ENCODE measurements around the gene ALOXE3. TPM values are rescaled to one million over a fixed set of nuclear protein-coding genes. Genes with fewer than 3 reads are reported as not detected.

Gene ALOXE3
- total and polyA plus RNA-seq, 2 of the 8 experiments (the other 6 are each of a cell fraction or from before 2014, with no cell fraction given) = 0.26 TPM; not detected in 1

- WGBS, 2 experiments (ENCODE audit: extremely low coverage in 1 of 2, insufficient coverage in 1 of 2, insufficient read length in 1 of 2, insufficient replicate concordance in 2 of 2, low coverage in 1 of 2, low lambda C conversion rate in 2 of 2, missing lambda C conversion rate in 1 of 2) = 3% methylated on average over 43 of the region's 55 CpGs; no CpG with 5 or more reads in 1 of the 2 experiments
- Histone ChIP-seq H4K8ac (ENCODE audit: extremely low read depth, insufficient read depth, low read length) (peak overlapping the region; percentile 73; the same call in 1 of the 2 replicates), H4K5ac (ENCODE audit: insufficient read length, low read depth, low read length) (no peak overlapping the region), H2BK20ac (ENCODE audit: low read length) (no peak overlapping the region), H3K14ac (ENCODE audit: insufficient read length) (no peak overlapping the region), H3K4me1 (replicated peaks in 1 of 4; ENCODE audit: control insufficient read depth in 3 of 4, insufficient read depth in 4 of 4, low read length in 3 of 4) (peaks cover 0 to 25% (median 15%) of the 10 kb centered on the region in 4 experiments; a peak in 6 of 7 replicates), H3K4me2 (ENCODE audit: insufficient read depth in 1 of 2, low read depth in 2 of 2, low read length in 2 of 2) (peak overlapping the region; percentile 88 to 93), H2BK12ac (ENCODE audit: low read depth, low read length) (peak overlapping the region; percentile 17; the same call in 1 of the 2 replicates), H2AK5ac (ENCODE audit: low read depth, low read length) (no peak overlapping the region), H2BK15ac (ENCODE audit: low read length) (no peak overlapping the region), H3K79me2 (ENCODE audit: control insufficient read depth in 1 of 2, insufficient read depth in 2 of 2, low read length in 2 of 2) (no peaks in the 10 kb centered on the region), H3K36me3 (ENCODE audit: control insufficient read depth in 2 of 4, insufficient read depth in 4 of 4, low read length in 3 of 4) (no peaks in the 10 kb centered on the region), H3K56ac (replicated peaks; ENCODE audit: insufficient read length, low read depth, low read length) (no peak overlapping the region), H3K79me1 (ENCODE audit: low read depth, low read length) (no peaks in the 10 kb centered on the region), H3K9me3 (ENCODE audit: insufficient read depth in 2 of 2, low read depth in 1 of 2, low read length in 1 of 2) (no peaks in the 10 kb centered on the region), H3K23ac (ENCODE audit: insufficient read length) (no peak overlapping the region), H3K27me3 (replicated peaks in 1 of 4; ENCODE audit: control insufficient read depth in 3 of 4, extremely low read depth in 1 of 4, insufficient read depth in 3 of 4, low read length in 3 of 4) (peaks cover 30 to 53% (median 51%) of the 10 kb centered on the region in 4 experiments), H2BK5ac (ENCODE audit: low read depth, low read length) (no peak overlapping the region), H2BK120ac (replicated peaks; ENCODE audit: low read depth, low read length) (no peak overlapping the region), H4K20me1 (replicated peaks in 1 of 2; ENCODE audit: control insufficient read depth in 1 of 2, insufficient read depth in 2 of 2, low read length in 2 of 2) (peaks cover 5 to 6% of the 10 kb centered on the region in 2 experiments), H3K18ac (ENCODE audit: extremely low read depth, low read length) (no peak overlapping the region; the same call in 1 of the 2 replicates), H3K4ac (replicated peaks; ENCODE audit: insufficient read length, low read depth, low read length) (no peak overlapping the region), H3K9ac (replicated peaks in 1 of 4; ENCODE audit: extremely low read depth in 1 of 4, low read depth in 3 of 4, low read length in 3 of 4) (no peak overlapping the region; a peak in 1 of 7 replicates), H3K27ac (ENCODE audit: low read depth, low read length) (no peak overlapping the region), H3K23me2 (ENCODE audit: low read depth, low read length) (peaks cover 45% of the 10 kb centered on the region), H2AFZ (ENCODE audit: low read length) (no peak overlapping the region), H3K4me3 (ENCODE audit: extremely low read depth in 1 of 4, insufficient read depth in 2 of 4, low read depth in 3 of 4, low read length in 4 of 4) (peak overlapping the region; percentile 54 to 89 (median 82)), H4K91ac (replicated peaks; ENCODE audit: insufficient read length, low read length) (no peak overlapping the region)
- DNase-seq (ENCODE audit: low read depth in 1 of 2, low spot score in 2 of 2) (peak in 1 of 2 experiments; percentile 69), FAIRE-seq (no peak)
- ChIA-PET POLR2A (ENCODE audit: partially characterized antibody) (interaction anchor here (0.6 to 7.6 kb wide), 8 partner anchors 10 to 127 kb away, joined by 3 to 49 read pairs (median 5); no protein-coding TSS in a partner anchor), CTCF (ENCODE audit: partially characterized antibody) (interaction anchor here (0.5 to 5.3 kb wide), 13 partner anchors 15 to 240 kb away, joined by 3 to 54 read pairs (median 4); partner anchors contain the start of gene VAMP2)
- no peak for TF ChIP-seq BCL11A (IDR thresholded peaks at IDR 0.05; ENCODE audit: low read depth in 2 of 2, low read length in 2 of 2)
- peak; percentile 58; the same call in 1 of the 2 replicates for TF ChIP-seq RBBP5 (IDR thresholded peaks at IDR 0.05; ENCODE audit: borderline replicate concordance, low read depth, low read length)
- TF ChIP-seq CTBP2 (IDR thresholded peaks at IDR 0.05; ENCODE audit: borderline replicate concordance, insufficient read depth, insufficient read length, low read length) = no peak
- TF ChIP-seq ATF3 (IDR thresholded peaks at IDR 0.05; ENCODE audit: insufficient read depth, low read depth, low read length) = no peak
- TF ChIP-seq BACH1 (IDR thresholded peaks at IDR 0.05; ENCODE audit: low read length) = no peak
- no peak for TF ChIP-seq FOSL1 (IDR thresholded peaks at IDR 0.05; ENCODE audit: insufficient read depth, low read depth, low read length)
- TF ChIP-seq POLR2AphosphoS5 (IDR thresholded peaks at IDR 0.05; ENCODE audit: low read depth, low read length) = no peak
- TF ChIP-seq MAFK (IDR thresholded peaks at IDR 0.05; ENCODE audit: low read depth, low read length) = no peak
- TF ChIP-seq SAP30 (IDR thresholded peaks at IDR 0.05; ENCODE audit: insufficient read depth, insufficient replicate concordance, low read length) = no peak
- no peak for TF ChIP-seq CREB1 (IDR thresholded peaks at IDR 0.05)
- no peak for TF ChIP-seq ZNF274 (IDR thresholded peaks at IDR 0.05; ENCODE audit: borderline replicate concordance, extremely low read depth, low read length)
These were observed 4.8 kb upstream of the ALOXE3 start for GRCh38 chr17:8122924-8123694.

All from H1 (cell line).